Stomach (tissue), 4 donors: Measurements from ENCODE around the gene PIM3.

ENCODE experiments used
- CTCF ChIP-seq, 7 experiments: fragments of 450-650 bp in 4 of 7; fragments of 200-600 bp in 3 of 7; sonication (generic) in 3 of 7; IDR thresholded peaks; one replicate each; pipeline ENCODE4 v1.5.1; 2016 to 2019; ENCODE audit warnings: antibody characterized with exemption in 7 of 7, control low read depth in 2 of 7, mild to moderate bottlenecking in 1 of 7
- POLR2A ChIP-seq, 4 donors: fragments of 450-650 bp; IDR thresholded peaks; one replicate each; pipeline ENCODE4 v1.6.1; 2016; ENCODE audit warnings: antibody characterized with exemption in 4 of 4, control low read depth in 2 of 4, mild to moderate bottlenecking in 1 of 4, moderate library complexity in 1 of 4

GRCh38 chr22:49986325-49986724 lies 25.8 kb downstream of the PIM3 start:
- no peak for TF ChIP-seq CTCF (IDR thresholded peaks at IDR 0.05)
- no peak for TF ChIP-seq POLR2A (IDR thresholded peaks at IDR 0.05)
